Loucy (cell line): ENCODE measurements around the gene ASAH2B.

Source experiments
- EZH2phosphoT487 ChIP-seq: fragments of 200-600 bp; IDR thresholded peaks from 2 replicates; pipeline ENCODE4 v1.6.1; 2018; ENCODE audit warnings: antibody characterized with exemption, mild to moderate bottlenecking, moderate library complexity, borderline replicate concordance
- TF ChIP-seq, protein P1 (sequence below): fragments of 200-600 bp; sonication (generic); conservative IDR thresholded peaks from 2 replicates; pipeline ENCODE4 v1.5.1; 2014; ENCODE audit warnings: mild to moderate bottlenecking, antibody characterized with exemption, low read length

DNA sequence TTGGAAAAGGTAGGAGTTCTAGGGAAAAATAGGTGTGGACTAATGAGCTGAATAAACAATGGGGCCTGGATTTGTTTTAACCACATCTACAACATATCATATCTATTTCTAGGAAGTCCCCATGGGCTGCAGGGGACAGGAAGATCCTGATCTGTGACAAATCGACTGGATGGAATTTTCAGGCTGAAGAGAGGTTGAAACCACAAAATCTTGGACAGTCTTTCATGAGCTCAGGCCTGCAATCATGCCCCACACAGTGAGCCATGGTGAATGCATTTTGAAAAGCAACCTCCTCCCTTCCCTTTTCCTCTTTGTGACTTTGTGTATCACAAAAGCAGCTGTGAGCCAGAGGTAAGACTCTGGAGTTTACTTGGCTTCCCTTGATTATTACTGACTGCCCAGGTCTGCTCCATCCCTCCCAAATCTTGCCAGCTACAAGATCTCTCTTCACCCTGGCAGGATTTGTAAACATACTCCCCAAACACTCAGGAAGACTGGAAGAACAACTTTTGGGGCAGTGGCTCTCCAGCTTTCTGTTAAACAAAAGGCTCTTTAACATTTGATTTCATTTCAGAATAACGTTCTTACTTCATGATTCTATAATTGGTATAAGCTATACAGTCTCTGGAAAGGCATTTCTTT is 66.4 kb downstream of the ASAH2B start:
- TF ChIP-seq, protein P1, sequence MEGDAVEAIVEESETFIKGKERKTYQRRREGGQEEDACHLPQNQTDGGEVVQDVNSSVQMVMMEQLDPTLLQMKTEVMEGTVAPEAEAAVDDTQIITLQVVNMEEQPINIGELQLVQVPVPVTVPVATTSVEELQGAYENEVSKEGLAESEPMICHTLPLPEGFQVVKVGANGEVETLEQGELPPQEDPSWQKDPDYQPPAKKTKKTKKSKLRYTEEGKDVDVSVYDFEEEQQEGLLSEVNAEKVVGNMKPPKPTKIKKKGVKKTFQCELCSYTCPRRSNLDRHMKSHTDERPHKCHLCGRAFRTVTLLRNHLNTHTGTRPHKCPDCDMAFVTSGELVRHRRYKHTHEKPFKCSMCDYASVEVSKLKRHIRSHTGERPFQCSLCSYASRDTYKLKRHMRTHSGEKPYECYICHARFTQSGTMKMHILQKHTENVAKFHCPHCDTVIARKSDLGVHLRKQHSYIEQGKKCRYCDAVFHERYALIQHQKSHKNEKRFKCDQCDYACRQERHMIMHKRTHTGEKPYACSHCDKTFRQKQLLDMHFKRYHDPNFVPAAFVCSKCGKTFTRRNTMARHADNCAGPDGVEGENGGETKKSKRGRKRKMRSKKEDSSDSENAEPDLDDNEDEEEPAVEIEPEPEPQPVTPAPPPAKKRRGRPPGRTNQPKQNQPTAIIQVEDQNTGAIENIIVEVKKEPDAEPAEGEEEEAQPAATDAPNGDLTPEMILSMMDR, result no peak
- no peak for TF ChIP-seq EZH2phosphoT487
